Transverse colon (tissue), 4 donors: ENCODE measurements around the gene WDR31.

ENCODE experiments used
- EP300 ChIP-seq: sonication (generic); formaldehyde crosslinking; IDR thresholded peaks from one replicate; pipeline ENCODE4 v1.6.1; 2017; ENCODE audit warnings: antibody characterized with exemption, low read depth
- POLR2A ChIP-seq: fragments of 450-650 bp; IDR thresholded peaks from one replicate; pipeline ENCODE4 v1.6.1; 2016; ENCODE audit warnings: antibody characterized with exemption, mild to moderate bottlenecking, moderate library complexity
- POLR2AphosphoS5 ChIP-seq, 3 donors: sonication (generic); formaldehyde crosslinking; IDR thresholded peaks; one replicate each; pipeline ENCODE4 v1.6.1; 2016; ENCODE audit warnings: antibody characterized with exemption in 3 of 3
- TF ChIP-seq, protein P1 (sequence below), 5 experiments: fragments of 200-600 bp in 3 of 5; fragments of 450-650 bp in 2 of 5; sonication (generic) in 3 of 5; IDR thresholded peaks; 1 replicate in 2 of 5; 2 replicates in 3 of 5; pipeline ENCODE4 v1.5.1; 2016 to 2017; ENCODE audit warnings: antibody characterized with exemption in 5 of 5, inconsistent platforms in 3 of 5, mild to moderate bottlenecking in 2 of 5, moderate library complexity in 1 of 5

DNA sequence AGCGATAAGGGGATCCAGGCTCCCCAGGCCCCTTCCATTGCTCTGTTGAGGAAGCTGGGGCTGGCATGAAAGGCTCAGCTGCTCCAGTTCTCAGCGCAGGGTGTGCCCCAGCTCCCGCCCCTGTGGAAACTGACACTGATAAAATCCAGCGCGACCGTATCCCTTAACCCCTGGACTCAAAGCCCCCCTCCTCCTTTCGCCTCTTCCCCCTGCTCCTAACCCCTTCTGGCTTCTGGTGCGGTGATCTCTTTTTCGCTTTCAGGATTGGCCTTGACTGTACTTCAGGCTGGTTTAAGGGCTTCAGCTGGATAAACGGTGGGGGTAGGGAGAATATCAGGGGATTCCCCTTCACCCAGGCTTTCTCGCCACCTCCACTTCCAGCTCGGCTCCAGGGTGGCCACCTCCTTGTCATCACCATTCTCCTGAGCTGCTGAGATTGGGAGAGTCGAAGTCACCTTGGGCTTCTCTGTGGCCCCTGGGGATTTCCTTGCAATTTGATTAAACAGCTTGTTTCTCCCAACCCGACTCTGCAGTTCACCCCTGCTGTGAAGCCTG lies 10.1 kb upstream of the WDR31 start:
- TF ChIP-seq, protein P1, sequence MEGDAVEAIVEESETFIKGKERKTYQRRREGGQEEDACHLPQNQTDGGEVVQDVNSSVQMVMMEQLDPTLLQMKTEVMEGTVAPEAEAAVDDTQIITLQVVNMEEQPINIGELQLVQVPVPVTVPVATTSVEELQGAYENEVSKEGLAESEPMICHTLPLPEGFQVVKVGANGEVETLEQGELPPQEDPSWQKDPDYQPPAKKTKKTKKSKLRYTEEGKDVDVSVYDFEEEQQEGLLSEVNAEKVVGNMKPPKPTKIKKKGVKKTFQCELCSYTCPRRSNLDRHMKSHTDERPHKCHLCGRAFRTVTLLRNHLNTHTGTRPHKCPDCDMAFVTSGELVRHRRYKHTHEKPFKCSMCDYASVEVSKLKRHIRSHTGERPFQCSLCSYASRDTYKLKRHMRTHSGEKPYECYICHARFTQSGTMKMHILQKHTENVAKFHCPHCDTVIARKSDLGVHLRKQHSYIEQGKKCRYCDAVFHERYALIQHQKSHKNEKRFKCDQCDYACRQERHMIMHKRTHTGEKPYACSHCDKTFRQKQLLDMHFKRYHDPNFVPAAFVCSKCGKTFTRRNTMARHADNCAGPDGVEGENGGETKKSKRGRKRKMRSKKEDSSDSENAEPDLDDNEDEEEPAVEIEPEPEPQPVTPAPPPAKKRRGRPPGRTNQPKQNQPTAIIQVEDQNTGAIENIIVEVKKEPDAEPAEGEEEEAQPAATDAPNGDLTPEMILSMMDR (IDR thresholded peaks at IDR 0.05): no peak
- no peak for TF ChIP-seq POLR2A
- TF ChIP-seq POLR2AphosphoS5 (IDR thresholded peaks at IDR 0.05): no peak
- no peak for TF ChIP-seq EP300
